Thoracic aorta (tissue), 2 donors: ENCODE data around the gene ANKDD1A. TPM values are rescaled to one million over a fixed set of nuclear protein-coding genes. Genes with fewer than 3 reads are reported as not detected.

ENCODE experiments used
- ATAC-seq: fragments of 150-250 bp; one replicate; pipeline ENCODE4 v1.8.0; 2017; ENCODE audit warnings: low read depth; ENCODE audit not compliant: insufficient number of reproducible peaks, low FRiP score
- DNase-seq: peaks from one replicate; pipeline ENCODE4 v3.0.0-alpha.2; 2020; ENCODE audit warnings: low spot score
- H3K27ac ChIP-seq, 2 donors: fragments of 200-600 bp; sonication (generic); 1 replicate in 1 of 2; 2 replicates in 1 of 2; pipeline ENCODE4 v1.5.1; 2016; ENCODE audit warnings: mild to moderate bottlenecking in 2 of 2, moderate library complexity in 2 of 2
- H3K27me3 ChIP-seq: fragments of 200-600 bp; sonication (generic); replicated peaks from 2 replicates; pipeline ENCODE4 v1.6.0; 2016; ENCODE audit warnings: mild to moderate bottlenecking; ENCODE audit not compliant: insufficient read depth
- H3K36me3 ChIP-seq: fragments of 200-600 bp; sonication (generic); one replicate; pipeline ENCODE4 v1.5.1; 2016
- H3K4me1 ChIP-seq, 2 donors: fragments of 200-600 bp; sonication (generic); 1 replicate in 1 of 2; 2 replicates in 1 of 2; pipeline versions ENCODE4 v1.5.1 to v1.6.0; 2016; ENCODE audit warnings: low read depth in 2 of 2, mild to moderate bottlenecking in 1 of 2; ENCODE audit not compliant: control insufficient read depth in 1 of 2
- H3K4me3 ChIP-seq: fragments of 200-600 bp; sonication (generic); 2 replicates; pipeline ENCODE4 v1.5.1; 2016; ENCODE audit warnings: mild to moderate bottlenecking
- H3K9me3 ChIP-seq: fragments of 200-600 bp; sonication (generic); 2 replicates; pipeline ENCODE4 v1.5.1; 2016
- total RNA-seq, 2 donors: library from RNA; depleted of rRNA; stranded (reverse); fragments of >200 nt; gene quantifications; one replicate each; pipeline versions ENCODE4 v1.1.0 to v1.2.3, GENCODE V29; 2016
- TF ChIP-seq, protein P1 (sequence below): fragments of 200-600 bp; sonication (generic); IDR thresholded peaks from one replicate; pipeline ENCODE4 v1.5.1; 2019; ENCODE audit warnings: antibody characterized with exemption

ANKDD1A gene
- total RNA-seq, 2 donors from 2014 or later, result 27.5 to 58.1 TPM

DNA sequence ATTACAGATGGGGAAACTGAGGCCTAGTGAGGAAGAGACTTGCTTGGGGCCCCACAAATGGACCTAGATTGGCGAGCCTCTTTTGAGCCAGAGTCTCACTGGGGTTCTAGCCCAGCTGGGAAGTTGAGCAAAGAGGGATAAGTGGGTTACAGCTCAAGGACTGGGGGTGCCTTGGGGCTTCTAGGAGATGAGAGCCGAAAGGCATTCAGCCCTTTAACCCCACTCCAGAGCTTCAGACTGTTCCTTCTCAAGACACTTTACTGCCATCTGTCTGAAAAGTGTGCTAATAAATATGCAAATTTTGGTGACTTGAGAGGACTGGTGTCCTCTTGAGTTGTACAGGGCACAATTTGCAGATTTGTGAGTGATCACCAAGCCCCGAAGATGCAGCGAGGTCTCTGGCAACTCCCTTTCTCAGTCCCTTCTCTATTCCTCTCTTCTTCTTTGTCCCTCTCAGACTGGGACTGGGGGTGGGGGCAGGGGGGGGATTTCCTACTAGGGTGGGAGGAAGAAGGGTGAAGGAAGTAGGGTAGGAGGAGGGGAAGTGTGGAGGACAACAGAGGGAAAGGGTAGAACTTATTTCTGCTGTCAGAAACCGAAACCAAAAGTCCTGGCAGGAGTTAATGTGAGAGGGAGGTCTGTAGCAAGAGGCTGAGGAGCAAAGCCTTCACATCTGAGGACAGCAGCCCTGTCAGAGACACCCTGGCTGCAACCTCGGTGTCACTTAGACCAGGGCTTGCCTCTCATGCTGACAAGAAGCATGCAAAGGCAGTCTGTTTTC lies 16.2 kb upstream of the ANKDD1A start:
- TF ChIP-seq, protein P1, sequence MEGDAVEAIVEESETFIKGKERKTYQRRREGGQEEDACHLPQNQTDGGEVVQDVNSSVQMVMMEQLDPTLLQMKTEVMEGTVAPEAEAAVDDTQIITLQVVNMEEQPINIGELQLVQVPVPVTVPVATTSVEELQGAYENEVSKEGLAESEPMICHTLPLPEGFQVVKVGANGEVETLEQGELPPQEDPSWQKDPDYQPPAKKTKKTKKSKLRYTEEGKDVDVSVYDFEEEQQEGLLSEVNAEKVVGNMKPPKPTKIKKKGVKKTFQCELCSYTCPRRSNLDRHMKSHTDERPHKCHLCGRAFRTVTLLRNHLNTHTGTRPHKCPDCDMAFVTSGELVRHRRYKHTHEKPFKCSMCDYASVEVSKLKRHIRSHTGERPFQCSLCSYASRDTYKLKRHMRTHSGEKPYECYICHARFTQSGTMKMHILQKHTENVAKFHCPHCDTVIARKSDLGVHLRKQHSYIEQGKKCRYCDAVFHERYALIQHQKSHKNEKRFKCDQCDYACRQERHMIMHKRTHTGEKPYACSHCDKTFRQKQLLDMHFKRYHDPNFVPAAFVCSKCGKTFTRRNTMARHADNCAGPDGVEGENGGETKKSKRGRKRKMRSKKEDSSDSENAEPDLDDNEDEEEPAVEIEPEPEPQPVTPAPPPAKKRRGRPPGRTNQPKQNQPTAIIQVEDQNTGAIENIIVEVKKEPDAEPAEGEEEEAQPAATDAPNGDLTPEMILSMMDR, result no peak
- H3K27ac ChIP-seq, result peak overlapping the region in 1 of 2 donors; percentile 77
- no peak for ATAC-seq
- H3K9me3 ChIP-seq, result no peaks in the 10 kb centered on the region
- DNase-seq, result no peak
- H3K4me1 ChIP-seq, result peaks cover 30 to 57% of the 10 kb centered on the region in 2 donors
- H3K36me3 ChIP-seq, result no peaks in the 10 kb centered on the region
- H3K4me3 ChIP-seq, result peak overlapping the region; percentile 42
- H3K27me3 ChIP-seq, result no peaks in the 10 kb centered on the region

DNA sequence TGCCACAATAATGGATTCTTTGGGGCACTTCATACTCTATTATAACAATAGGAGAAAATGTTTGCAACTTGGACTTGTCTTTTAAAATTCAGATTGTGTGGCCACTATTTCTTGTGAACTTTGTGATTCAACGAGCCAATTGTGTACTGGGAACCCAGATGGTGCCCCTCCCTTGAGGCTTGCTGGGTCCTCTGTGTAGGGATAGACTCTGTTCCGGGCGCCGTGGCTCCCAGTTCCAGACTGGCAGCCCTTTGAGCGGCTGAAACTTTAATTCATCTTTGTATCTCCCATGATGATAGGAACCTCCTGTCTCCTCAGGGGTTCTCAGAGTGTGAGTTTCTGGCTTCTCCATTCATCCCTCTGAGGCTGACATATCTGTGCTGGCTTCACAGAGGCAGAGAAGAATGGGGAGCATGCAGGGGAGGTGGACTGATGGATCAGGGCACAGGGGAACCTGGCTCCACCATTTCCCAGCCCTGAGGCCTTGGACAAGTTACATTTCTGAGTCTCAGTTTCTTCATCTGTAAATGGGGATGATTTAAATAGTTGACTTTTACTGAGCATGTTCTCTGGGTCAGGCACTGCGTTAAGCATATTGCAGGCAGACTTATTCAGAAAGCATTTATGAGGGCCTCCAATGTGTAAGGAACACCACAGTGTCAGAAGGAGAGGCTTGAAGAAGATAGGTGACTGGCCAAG lies 15.2 kb upstream of the ANKDD1A start:
- TF ChIP-seq, protein P1, result no peak
- H3K27ac ChIP-seq, result peak overlapping the region; percentile 74 to 77
- peaks cover 30 to 57% of the 10 kb centered on the region in 2 donors for H3K4me1 ChIP-seq
- ATAC-seq (no peak), DNase-seq (no peak)
- peaks cover 9% of the 10 kb centered on the region for H3K9me3 ChIP-seq
- peaks cover 1% of the 10 kb centered on the region for H3K36me3 ChIP-seq
- H3K4me3 ChIP-seq, result no peak overlapping the region
- no peaks in the 10 kb centered on the region for H3K27me3 ChIP-seq

DNA sequence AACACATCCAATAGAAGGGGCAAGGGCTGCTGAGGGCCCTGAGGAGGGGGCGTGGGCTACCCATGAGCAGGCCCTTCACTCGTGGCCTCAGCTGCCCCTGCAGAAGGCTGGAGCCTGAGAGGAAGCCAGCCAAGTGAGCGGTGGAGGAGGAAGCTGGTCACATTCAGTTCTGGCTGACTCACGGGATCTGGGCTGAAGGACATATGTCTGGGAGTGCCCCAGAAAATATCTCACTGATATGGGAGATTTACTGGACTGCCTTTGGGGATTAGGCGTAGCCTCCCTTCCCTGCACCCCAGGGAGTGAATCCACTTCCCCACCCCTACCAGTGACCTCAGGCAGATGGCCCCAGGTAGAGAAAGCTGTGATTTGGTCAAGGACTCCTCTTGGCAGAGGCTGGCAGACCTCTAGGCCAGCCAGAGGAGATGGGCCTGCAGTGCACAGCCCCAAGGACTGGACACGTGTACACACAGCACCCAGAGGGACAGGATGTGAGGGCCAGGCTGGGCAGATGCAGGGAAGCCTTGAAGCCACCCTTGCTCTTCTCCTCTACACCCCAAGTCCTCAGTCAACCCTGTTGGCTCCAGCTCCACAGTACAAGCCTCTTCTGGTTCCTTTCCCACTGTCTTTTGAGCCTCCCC lies 14.2 kb upstream of the ANKDD1A start:
- H3K9me3 ChIP-seq, result peaks cover 9% of the 10 kb centered on the region
- H3K4me1 ChIP-seq, result peaks cover 25 to 57% of the 10 kb centered on the region in 2 donors
- TF ChIP-seq, protein P1, result no peak
- H3K36me3 ChIP-seq, result peaks cover 2% of the 10 kb centered on the region
- H3K27me3 ChIP-seq, result no peaks in the 10 kb centered on the region
- DNase-seq (peak; percentile 57), ATAC-seq (peak; percentile 58)
- peak overlapping the region; percentile 74 to 77 for H3K27ac ChIP-seq
- H3K4me3 ChIP-seq, result no peak overlapping the region

DNA sequence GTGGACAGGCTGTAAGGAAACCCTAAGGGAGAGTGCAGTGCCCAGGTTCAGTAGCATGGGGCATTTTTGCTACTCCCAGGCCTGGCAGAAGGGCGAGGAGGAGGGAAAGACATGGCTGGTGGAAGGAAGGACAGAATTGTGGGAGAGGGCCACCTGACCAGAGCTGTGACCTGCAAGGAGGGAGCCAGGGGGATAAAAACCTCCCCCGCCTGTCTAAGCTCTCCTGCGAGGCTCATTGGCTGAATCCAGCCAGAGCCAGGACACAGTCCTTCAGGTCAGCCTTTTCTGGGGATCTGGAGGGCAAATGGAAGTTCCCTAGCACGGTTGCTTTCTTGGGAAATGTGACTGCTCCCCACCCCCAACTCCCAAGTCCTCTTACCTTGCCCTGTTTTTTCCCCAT lies 13.3 kb upstream of the ANKDD1A start:
- DNase-seq (no peak), ATAC-seq (no peak)
- H3K27me3 ChIP-seq, result no peaks in the 10 kb centered on the region
- H3K4me3 ChIP-seq, result no peak overlapping the region
- peaks cover 9% of the 10 kb centered on the region for H3K9me3 ChIP-seq
- H3K27ac ChIP-seq, result peak overlapping the region; percentile 74 to 77
- H3K4me1 ChIP-seq, result peaks cover 25 to 54% of the 10 kb centered on the region in 2 donors
- TF ChIP-seq, protein P1, result no peak
- H3K36me3 ChIP-seq, result peaks cover 2% of the 10 kb centered on the region

DNA sequence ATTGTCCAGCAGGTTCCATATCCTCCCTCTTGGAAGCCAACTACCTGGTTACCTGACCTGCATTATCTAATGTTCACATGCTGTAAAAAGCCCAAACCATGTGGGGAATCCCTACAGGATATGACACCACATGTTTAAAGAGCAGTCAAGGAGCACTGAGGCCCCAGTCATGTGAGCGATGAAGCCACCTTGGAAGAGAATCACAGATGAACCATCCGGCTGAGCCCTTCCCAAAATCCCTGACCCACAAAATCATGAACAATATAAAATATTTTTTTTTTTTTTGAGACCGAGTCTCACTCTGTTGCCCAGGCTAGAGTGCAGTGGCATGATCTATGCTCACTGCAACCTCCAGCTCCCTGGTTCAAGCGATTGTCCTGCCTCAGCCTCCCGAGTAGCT lies 10.6 kb upstream of the ANKDD1A start:
- no peak for ATAC-seq
- peaks cover 9% of the 10 kb centered on the region for H3K9me3 ChIP-seq
- DNase-seq, result no peak
- no peaks in the 10 kb centered on the region for H3K27me3 ChIP-seq
- no peak overlapping the region for H3K27ac ChIP-seq
- peaks cover 2% of the 10 kb centered on the region for H3K36me3 ChIP-seq
- TF ChIP-seq, protein P1, result no peak
- H3K4me3 ChIP-seq, result no peak overlapping the region
- H3K4me1 ChIP-seq, result peaks cover 10 to 33% of the 10 kb centered on the region in 2 donors
